Ureter (tissue), 1 donor: ENCODE results near the gene MGAT5B. TPM values are rescaled to one million over a fixed set of nuclear protein-coding genes. Genes with fewer than 3 reads are reported as not detected.
A peak's percentile ranks its signal among the peaks of the same experiment; 100 is the strongest.
"Not testable (repeated sequence)": the region's sequence is repeated elsewhere in the genome, so short reads cannot be mapped to it uniquely, and the experiment has no call there.

Source experiments
- DNase-seq: peaks from one replicate; pipeline ENCODE4 v3.0.0-alpha.2; 2020; ENCODE audit warnings: low spot score
- total RNA-seq: library from RNA; stranded (reverse); gene quantifications from one replicate; pipeline ENCODE4 v1.2.4, GENCODE V29; 2023
- donor health status: DM: yes; HTN: yes; CAD: no.

The MGAT5B gene
- 1.7 TPM for total RNA-seq

GRCh38 chr17:76868176-76868668 lies at the start of gene MGAT5B:
TSS of gene MGAT5B (plus strand) at chr17:76868404. CDS start at chr17:76869030, 626 bp downstream.
- DNase-seq = peak; percentile 75

GRCh38 chr17:76820039-76820438 lies 48.2 kb upstream of the MGAT5B start:
- no peak for DNase-seq

- DNase-seq = no peak
Observed at GRCh38 chr17:76820561-76820960, 47.6 kb upstream of the MGAT5B start.

GRCh38 chr17:76822184-76822778 lies 45.9 kb upstream of the MGAT5B start:
- DNase-seq = no peak

GRCh38 chr17:76824093-76824492 lies 44.1 kb upstream of the MGAT5B start:
- no peak for DNase-seq

GRCh38 chr17:76826330-76827068 lies 41.7 kb upstream of the MGAT5B start:
- DNase-seq = no peak

GRCh38 chr17:76827736-76828135 lies 40.5 kb upstream of the MGAT5B start:
- DNase-seq = no peak

- no peak for DNase-seq
Observed at GRCh38 chr17:76830987-76831715, 37.1 kb upstream of the MGAT5B start.

GRCh38 chr17:76833034-76833644 lies 35.1 kb upstream of the MGAT5B start:
- no peak for DNase-seq

GRCh38 chr17:76833747-76834146 lies 34.5 kb upstream of the MGAT5B start:
- DNase-seq = no peak

GRCh38 chr17:76834870-76835269 lies 33.3 kb upstream of the MGAT5B start:
- no peak for DNase-seq

- DNase-seq = no peak
Observed at GRCh38 chr17:76840443-76840767, 27.8 kb upstream of the MGAT5B start.

- no peak for DNase-seq
Observed at GRCh38 chr17:76840884-76841775, 27.1 kb upstream of the MGAT5B start.

GRCh38 chr17:76841776-76842405 lies 26.3 kb upstream of the MGAT5B start:
- no peak for DNase-seq

- not testable (repeated sequence) for DNase-seq
Observed at GRCh38 chr17:76843068-76843467, 25.1 kb upstream of the MGAT5B start.

- no peak for DNase-seq
Observed at GRCh38 chr17:76843703-76844484, 24.3 kb upstream of the MGAT5B start.

- no peak for DNase-seq
Observed at GRCh38 chr17:76844485-76844829, 23.7 kb upstream of the MGAT5B start.

- no peak for DNase-seq
Observed at GRCh38 chr17:76844846-76845245, 23.4 kb upstream of the MGAT5B start.

- no peak for DNase-seq
Observed at GRCh38 chr17:76845541-76846017, 22.6 kb upstream of the MGAT5B start.

GRCh38 chr17:76847031-76847430 lies 21.2 kb upstream of the MGAT5B start:
- DNase-seq = no peak
